GM19043 (cell line): Measurements from ENCODE around the gene OLFML2B.

ENCODE experiments used
- ATAC-seq: cut with Tn5 transposase; IDR thresholded peaks from one replicate; pipeline ENCODE4 v1.9.1; 2021; ENCODE audit warnings: low read depth; ENCODE audit not compliant: unreplicated experiment

Gene OLFML2B

GRCh38 chr1:161949548-161949947, 74.1 kb downstream of the OLFML2B start:
- no peak for ATAC-seq

DNA sequence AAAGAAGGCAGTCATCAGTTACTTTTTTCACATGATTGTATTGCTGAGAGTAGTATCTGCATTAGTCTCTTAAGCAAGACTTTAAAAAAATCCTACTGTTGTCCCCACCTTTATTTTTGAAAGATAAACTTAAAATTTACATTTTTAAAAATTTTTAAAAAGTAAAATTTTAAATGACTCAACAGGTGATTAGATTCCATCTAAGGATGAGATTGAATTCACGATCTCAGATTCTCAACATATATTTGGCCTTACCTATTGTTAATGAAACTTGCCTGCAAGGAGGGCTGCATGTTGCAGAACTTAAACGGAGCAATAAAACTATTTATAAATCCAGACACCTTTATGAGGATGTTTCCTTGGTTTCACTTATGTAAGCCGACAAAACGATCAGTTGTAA, 75.2 kb downstream of the OLFML2B start:
- no peak for ATAC-seq

DNA sequence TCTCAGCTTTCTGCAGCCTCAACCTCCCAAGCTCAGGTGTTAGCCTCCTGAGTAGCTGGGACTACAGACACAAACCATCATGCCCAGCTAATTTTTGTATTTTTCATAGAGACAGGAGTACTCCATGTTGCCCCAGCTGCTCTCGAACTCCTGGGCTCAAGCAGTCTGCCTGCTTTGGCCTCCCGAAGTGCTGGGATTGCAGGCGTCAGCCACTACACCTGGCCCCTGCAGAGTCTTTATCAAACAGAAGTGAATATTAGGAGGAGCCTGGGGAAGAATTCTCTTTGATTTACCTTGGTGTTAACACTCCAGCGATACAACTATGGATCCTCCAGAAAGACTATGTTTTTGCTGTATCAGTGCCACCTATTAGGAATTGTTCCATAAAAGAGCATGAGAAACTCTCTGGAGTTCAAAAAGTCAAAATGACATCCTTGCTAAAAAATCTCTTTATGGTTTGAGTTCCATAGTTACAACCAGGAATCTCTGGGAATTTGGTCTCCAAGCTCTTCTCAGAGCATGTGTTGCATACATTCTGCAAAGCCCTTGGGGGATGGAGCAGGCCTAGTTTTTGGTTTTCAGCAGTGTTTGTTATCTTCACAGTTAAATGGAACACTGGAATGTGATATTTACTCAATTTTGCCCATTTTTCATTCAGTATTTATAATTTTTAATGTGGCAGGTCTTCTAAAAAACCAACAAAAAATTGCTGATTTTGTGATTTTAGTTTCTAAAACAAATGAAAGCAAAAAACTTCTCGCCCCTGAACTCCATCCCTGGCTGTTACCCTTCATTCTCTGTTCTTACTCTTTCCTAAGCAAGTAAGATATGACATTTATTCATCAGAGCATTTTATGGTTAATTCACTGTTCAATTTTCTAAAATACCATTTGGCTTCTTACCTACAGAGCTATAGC, 77.3 kb downstream of the OLFML2B start:
- no peak for ATAC-seq

DNA sequence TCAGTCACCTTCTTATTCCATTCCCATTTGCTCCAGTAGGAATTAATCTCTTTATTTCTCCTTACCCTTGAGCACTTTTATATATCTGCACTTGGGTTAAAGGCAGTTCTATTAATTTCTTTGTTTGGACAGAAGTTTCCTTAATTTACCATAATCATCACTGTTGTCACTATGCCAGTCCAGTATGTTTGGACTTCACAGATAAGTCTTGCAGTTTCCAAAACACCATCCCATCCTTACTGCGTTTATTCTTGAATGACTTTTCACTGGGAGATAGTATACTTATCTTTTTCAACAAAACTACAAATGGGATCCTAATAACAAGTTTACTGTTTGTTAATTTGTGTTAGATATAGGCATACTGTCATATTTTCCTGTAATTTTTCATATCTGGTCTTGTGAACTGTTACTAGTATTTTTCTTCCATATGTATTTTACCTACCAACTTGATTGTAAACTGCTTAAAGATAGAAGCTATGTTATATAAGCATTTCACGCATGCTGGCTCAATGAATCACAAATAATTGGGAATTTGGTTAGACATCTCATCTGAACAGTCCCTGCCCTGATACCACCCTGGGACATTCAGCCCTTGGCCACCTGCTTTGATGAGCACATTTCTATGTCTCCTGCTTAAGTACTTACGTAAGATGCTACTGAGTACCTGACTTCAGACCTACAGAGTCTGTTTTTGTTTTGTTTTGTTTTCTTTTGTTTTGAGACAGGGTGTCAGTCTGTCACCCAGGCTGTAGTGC, 78.2 kb downstream of the OLFML2B start:
- ATAC-seq: no peak

DNA sequence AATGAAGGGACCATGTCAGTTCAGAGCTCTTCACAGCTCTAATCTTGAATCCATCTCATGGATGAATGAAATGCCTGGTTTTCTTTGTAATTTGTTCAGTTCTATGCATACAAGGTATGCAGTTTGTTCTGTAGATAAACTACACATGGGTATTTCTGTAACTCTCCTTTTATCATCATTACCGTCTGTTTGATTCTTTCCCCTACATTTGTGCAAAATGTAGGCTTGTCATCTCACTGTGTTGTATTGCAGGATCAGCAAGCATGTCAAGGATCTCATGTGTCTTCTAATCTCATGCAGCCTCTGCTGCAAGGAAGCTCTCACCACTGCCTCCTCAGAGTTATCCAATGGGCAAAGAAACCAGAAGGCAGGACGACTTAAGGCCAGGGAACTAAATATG, 79.3 kb downstream of the OLFML2B start:
- ATAC-seq: no peak

GRCh38 chr1:161943737-161944136, 79.9 kb downstream of the OLFML2B start:
- no peak for ATAC-seq

DNA sequence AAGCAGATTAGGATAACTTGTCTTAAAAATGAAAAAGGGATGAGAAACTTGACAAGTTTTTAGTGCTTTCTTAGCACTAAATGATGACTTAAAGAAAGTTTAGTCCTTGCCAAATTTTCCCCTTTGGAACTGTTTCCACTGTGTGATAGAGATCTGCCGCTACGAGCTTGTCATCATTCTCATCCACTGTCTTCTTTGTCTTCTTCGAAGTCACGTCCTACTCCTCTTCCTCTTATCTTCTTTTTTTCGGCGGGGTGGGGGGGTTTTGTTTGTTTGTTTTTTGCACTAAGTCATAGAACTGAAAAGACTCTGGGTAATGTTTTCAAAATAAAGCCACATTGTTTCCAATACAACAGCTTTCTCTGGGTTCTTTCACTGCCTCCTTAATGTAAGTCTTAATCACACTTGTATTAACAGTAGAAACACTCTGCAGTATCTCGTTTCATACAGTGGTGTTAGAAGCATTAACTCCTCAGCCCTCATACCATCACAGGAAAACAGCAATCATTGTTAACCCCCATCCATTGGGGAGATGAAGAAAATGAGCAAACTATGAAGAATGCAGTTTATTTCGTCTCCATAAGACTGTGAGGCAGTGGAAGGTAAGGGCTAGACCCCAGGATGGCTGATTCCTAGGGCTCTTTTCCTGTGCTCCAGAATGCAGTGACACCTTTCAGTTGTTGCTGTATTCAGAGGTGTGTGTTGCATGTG, 81.8 kb downstream of the OLFML2B start:
- ATAC-seq: no peak

GRCh38 chr1:161940866-161941591, 82.6 kb downstream of the OLFML2B start:
- no peak for ATAC-seq

DNA sequence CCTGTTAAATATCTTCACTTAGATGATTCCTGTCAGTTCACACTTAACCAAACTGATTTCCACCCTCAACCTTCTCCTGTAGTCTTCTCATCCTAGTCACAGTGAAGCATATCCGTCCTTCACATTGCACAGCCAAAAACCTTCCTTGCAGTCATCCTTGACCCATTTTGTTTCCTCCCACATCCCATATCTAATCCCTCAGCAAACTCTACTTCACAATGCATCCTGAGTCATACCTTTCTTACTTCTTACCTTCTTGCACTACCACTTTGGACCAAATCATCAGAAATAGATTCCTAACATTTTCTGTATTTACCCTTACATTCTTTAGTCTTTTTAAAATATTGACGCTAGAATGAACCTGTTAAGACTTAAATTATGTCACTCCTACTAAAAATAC, 86.9 kb downstream of the OLFML2B start:
- no peak for ATAC-seq

DNA sequence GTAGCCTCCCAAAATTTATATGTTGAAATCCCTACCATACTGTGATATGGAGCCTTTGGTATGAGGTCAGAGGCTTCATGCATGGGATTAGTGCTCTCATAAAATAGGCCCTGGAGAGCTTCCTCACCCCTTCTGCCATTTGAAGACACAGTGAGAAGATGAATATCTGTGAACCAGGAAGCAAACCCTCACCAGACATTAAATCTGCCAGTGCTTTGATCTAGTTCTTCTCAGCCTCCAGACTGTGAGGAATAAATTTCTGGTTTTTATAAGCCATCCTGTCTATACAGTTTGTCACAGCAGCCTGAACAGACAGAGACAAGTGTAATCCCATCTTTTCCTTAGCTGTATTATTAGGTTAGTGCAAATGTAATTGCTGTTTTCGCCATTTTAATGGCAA, 88.4 kb downstream of the OLFML2B start:
- ATAC-seq: no peak

DNA sequence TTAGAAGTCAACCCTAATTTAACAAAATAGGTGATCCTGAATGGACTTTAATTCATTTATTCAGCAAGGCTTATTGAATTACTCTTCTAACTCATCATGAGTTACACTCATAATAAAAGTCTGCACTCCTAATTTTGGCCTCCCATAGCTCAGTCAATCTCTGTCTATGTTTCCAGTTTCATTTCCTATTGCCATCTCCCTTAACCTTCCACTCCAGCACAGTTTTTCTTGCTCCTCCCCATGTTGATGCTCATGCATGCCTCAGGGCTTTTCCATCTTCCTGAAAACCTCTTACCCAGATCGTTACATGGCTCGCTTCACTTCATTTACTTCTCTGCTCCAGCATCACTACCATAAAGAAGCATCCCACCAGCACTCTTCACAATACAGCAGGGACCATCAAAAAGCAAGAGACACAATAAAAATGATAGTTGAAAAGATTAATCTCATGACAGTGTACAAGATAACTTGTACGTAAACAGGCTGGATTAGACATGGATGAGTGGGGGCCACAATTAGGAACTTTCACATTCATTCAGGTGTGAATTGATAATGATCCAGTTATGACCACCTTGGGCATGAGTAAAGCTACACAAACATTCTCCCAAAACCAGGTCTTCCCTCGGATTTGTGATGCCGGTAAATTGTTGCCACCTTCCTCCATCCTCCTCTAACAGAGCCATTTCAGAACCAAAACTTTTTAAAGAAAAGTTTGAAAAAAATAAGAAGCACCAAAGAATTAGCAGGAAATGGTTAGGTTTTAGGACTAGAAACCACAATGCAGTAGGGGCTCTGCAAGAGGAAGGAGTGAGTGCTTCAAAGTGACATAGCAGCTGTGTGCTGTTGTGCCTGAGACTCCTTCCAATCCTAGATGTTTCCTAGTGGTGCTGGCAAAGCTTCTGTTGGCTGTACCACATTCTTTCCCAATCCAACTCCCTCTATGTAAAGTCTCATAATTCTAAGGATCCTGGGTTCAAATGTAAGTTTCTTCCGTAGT, 89.8 kb downstream of the OLFML2B start:
- peak; percentile 74 for ATAC-seq
